HFFc6 (cell line): ENCODE results near the gene SSTR1. TPM values are rescaled to one million over a fixed set of nuclear protein-coding genes. Genes with fewer than 3 reads are reported as not detected.

Source experiments
- DNase-seq: peaks from one replicate; pipeline ENCODE4 v3.0.0-alpha.2; 2018
- H3K27ac Mint-ChIP-seq: 2 replicates; pipeline ENCODE4 v1.8.0; 2020; ENCODE audit warnings: mild to moderate bottlenecking, mixed read lengths
- H3K27me3 Mint-ChIP-seq: 2 replicates; pipeline ENCODE4 v1.8.0; 2021; ENCODE audit warnings: mild to moderate bottlenecking, moderate library complexity, mixed read lengths; ENCODE audit not compliant: insufficient read depth
- H3K36me3 Mint-ChIP-seq: 2 replicates; pipeline ENCODE4 v1.8.0; 2021; ENCODE audit warnings: low read depth, mixed read lengths
- H3K4me1 Mint-ChIP-seq: 2 replicates; pipeline ENCODE4 v1.8.0; 2020; ENCODE audit warnings: low read depth, mixed read lengths
- H3K4me3 Mint-ChIP-seq: 2 replicates; pipeline ENCODE4 v1.8.0; 2020; ENCODE audit warnings: mild to moderate bottlenecking, moderate library complexity, mixed read lengths
- H3K9me3 Mint-ChIP-seq: 2 replicates; pipeline ENCODE4 v1.8.0; 2020; ENCODE audit warnings: mild to moderate bottlenecking, mixed read lengths
- total RNA-seq, 6 experiments: library from RNA; stranded (reverse); fragmentation: NEBNext Ultra II Directional; extraction: Animal tissue kit (Norgen Biotek cat#: 25700); gene quantifications; 2 replicates in 1 of 6; 3 replicates in 5 of 6; pipeline ENCODE4 v1.2.3, GENCODE V29; 2021
- TF ChIP-seq, protein P1 (sequence below): fragments of 200-600 bp; sonication (generic); IDR thresholded peaks from 2 replicates; pipeline ENCODE4 v1.5.0; 2021; ENCODE audit warnings: antibody characterized with exemption, mild to moderate bottlenecking

Gene SSTR1
- total RNA-seq, 6 experiments from 2014 or later = 106 to 209 (median 120) TPM

DNA sequence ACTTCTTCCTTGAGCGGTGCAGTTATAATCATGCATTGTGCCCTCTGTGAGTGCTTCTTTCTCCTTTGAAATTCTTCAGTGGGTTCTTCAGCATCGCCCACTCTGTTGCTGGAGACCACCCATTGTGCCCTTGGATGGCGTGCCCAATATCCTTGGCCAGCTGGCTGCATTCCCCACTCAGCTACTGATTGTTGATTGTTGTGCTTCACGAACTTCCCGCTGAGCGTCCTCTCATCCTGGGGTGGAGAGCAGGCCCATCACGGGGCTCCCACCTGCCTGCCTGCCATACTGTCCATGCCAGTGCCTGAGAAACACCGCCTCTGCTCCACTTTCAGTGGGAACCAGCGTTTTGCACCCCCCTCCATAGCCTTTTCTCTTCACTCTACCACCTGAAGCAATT lies 8.6 kb upstream of the SSTR1 start:
- Mint-ChIP-seq H3K9me3 (no peaks in the 10 kb centered on the region), H3K27ac (peak overlapping the region; percentile 93), H3K4me3 (peak overlapping the region; percentile 61), H3K27me3 (peaks cover 2% of the 10 kb centered on the region; the same call in 1 of the 2 replicates), H3K36me3 (peaks cover 4% of the 10 kb centered on the region; the same call in 1 of the 2 replicates), H3K4me1 (peaks cover 75% of the 10 kb centered on the region)
- no peak for DNase-seq
- TF ChIP-seq, protein P1, sequence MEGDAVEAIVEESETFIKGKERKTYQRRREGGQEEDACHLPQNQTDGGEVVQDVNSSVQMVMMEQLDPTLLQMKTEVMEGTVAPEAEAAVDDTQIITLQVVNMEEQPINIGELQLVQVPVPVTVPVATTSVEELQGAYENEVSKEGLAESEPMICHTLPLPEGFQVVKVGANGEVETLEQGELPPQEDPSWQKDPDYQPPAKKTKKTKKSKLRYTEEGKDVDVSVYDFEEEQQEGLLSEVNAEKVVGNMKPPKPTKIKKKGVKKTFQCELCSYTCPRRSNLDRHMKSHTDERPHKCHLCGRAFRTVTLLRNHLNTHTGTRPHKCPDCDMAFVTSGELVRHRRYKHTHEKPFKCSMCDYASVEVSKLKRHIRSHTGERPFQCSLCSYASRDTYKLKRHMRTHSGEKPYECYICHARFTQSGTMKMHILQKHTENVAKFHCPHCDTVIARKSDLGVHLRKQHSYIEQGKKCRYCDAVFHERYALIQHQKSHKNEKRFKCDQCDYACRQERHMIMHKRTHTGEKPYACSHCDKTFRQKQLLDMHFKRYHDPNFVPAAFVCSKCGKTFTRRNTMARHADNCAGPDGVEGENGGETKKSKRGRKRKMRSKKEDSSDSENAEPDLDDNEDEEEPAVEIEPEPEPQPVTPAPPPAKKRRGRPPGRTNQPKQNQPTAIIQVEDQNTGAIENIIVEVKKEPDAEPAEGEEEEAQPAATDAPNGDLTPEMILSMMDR = no peak

DNA sequence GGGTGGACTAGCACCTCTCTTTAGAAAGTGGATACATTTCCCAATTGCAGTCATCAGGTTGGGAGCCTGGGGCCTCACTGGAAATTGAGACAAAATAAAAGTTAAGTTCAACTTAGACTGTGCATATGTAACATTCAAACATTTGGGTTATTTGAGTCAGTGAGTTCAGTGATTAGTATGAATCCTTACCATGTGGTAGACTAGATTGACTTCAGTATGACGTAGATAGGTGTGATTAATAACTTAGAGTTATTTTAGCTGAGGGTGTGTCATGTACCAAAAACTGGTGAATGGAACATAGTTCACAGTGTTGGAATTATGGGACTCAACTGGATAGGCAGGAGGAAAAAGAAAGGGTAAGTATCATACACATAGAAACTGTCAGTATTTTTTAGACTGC lies 8.0 kb upstream of the SSTR1 start:
- peaks cover 82% of the 10 kb centered on the region for H3K4me1 Mint-ChIP-seq
- peaks cover 4% of the 10 kb centered on the region; the same call in 1 of the 2 replicates for H3K36me3 Mint-ChIP-seq
- no peaks in the 10 kb centered on the region for H3K9me3 Mint-ChIP-seq
- DNase-seq = peak; percentile 80
- peak overlapping the region; percentile 61 for H3K4me3 Mint-ChIP-seq
- H3K27ac Mint-ChIP-seq = peak overlapping the region; percentile 93
- peaks cover 2% of the 10 kb centered on the region; the same call in 1 of the 2 replicates for H3K27me3 Mint-ChIP-seq
- TF ChIP-seq, protein P1 = no peak

DNA sequence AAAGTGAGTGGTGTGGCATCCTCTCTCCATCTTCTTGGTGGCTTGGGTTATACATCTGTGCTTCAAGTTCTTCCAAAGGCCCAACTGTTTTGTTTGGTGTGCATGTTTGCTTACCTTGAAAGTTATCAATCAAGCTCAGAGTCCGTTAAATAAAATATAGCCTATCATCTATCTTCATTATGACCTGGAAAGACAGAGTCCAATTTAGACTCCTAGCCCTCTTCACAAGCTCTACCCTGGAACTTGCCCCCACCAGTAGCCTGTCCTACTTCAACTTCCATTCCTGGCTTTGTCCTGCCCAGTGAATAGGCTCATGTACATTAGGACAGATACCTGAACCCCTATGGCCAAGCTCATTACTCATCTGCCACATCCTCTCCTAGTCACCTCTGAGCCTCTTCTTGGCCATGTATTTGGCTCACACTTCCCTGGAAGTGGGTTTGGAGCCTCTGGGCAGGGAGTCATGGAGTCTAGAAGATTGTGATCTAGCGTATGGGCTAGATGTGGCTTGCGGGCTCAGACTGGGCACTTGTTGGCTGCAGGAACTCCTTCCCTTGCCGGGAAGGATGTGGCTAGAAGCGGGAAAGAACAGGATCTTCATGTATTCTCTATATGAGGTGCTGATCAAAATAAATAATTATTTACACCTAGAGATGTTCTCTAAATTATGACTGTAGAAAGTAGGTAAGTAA lies 6.4 kb upstream of the SSTR1 start:
- TF ChIP-seq, protein P1 = no peak
- Mint-ChIP-seq H3K27ac (peak overlapping the region; percentile 93), H3K9me3 (peaks cover 4% of the 10 kb centered on the region), H3K27me3 (peaks cover 2% of the 10 kb centered on the region; the same call in 1 of the 2 replicates), H3K36me3 (peaks cover 8% of the 10 kb centered on the region; the same call in 1 of the 2 replicates), H3K4me3 (0 out of 2 replicates have a peak overlapping the region, but pooled peaks have one; percentile 1), H3K4me1 (peaks cover 95% of the 10 kb centered on the region)
- DNase-seq = peak; percentile 44

DNA sequence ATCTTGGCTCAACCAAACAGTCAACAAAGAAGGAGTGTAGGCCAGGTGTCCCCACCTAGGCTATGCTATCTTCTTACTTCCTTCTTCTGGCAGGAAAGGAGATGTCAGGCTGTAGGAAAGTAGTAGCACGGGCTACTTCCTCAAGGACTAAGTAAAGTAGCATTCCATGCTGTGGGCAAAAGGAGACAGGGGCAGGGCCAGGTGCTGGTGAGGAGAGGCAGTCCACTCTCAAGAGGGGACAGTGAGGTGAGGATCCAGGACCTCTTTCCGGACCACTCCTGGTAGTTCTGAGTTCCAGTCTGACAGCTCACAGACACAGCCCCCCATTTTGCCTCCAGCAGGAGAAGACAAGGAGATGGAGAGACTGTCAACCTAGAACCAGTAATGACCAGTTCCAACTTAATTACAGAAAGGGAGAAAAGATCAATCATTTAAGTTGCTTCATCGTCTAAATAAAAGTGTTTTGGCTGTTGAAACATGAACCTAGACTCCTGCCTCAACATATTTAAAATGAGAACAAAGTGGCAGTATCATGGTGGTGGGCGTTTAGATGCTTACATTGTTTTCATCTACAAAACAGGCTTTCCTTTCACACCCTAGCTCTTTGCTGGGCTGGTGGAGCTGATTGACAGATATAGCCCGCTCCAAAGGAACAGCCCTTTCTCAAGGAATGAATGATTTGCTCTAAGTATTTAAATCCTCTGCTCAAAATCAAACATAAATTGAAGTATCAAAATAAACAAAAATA lies 5.1 kb upstream of the SSTR1 start:
- Mint-ChIP-seq H3K36me3 (peaks cover 16% of the 10 kb centered on the region; the same call in 1 of the 2 replicates), H3K27me3 (peaks cover 2% of the 10 kb centered on the region; the same call in 1 of the 2 replicates), H3K4me3 (no peak overlapping the region), H3K27ac (peak overlapping the region; percentile 14; the same call in 1 of the 2 replicates), H3K9me3 (peaks cover 4% of the 10 kb centered on the region), H3K4me1 (peaks cover 95% of the 10 kb centered on the region)
- TF ChIP-seq, protein P1 = no peak
- no peak for DNase-seq

DNA sequence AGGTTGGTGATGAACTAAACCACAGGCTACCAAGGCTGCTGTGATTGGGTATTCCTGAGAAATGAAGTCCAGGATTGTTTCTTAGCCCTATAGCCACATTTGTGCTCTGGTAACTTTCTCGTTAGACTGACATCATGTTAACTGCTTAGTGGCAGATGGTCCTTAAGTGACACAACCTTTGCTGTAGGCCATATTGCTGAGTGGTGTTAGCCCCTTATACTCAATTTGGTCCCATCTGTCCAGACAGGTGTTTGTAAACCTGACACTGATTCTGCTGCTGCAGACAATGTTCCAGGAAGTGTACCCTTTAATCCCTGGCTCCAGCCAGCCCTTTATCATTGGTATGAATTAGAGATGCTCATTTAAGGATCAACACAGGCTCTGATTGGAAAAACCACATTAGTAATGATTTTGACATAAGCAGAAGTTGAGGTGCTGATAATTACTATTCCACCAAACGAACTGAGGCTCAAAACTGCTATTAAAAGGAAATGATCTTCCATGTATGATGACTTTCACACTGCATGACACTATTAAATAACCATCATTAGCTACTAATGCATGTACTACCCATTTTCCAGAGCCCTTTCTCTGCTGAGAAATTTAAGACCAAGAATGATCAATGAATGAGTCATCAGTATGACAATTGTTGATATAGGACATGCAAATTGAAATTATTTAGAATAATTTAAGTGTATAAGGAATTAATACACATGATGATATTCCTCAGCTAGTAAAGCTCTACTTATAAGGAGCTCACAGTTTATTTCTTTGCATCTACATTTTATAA lies 3.6 kb upstream of the SSTR1 start:
- Mint-ChIP-seq H3K4me3 (no peak overlapping the region), H3K4me1 (peaks cover 92% of the 10 kb centered on the region), H3K27me3 (peaks cover 2% of the 10 kb centered on the region; the same call in 1 of the 2 replicates), H3K36me3 (peaks cover 16% of the 10 kb centered on the region; the same call in 1 of the 2 replicates), H3K9me3 (peaks cover 4% of the 10 kb centered on the region), H3K27ac (peak overlapping the region; percentile 40)
- no peak for DNase-seq
- TF ChIP-seq, protein P1 = no peak
